HepG2 (cell line): Measurements from ENCODE around the gene CD1D.

Experiments
- REST ChIP-seq, 2 experiments: IDR thresholded peaks; 2 replicates each; pipeline ENCODE4 v1.6.1; 2011 to 2012; ENCODE audit warnings: low read length in 2 of 2, borderline replicate concordance in 1 of 2, low read depth in 1 of 2, mild to moderate bottlenecking in 1 of 2, moderate library complexity in 1 of 2
- SNAPC2 ChIP-seq: sonication (generic); formaldehyde crosslinking; IDR thresholded peaks from 2 replicates; pipeline ENCODE4 v1.8.1; 2022; ENCODE audit warnings: mild to moderate bottlenecking, missing genetic modification reagents
- THAP8 ChIP-seq: sonication (generic); formaldehyde crosslinking; IDR thresholded peaks from 2 replicates; pipeline ENCODE4 v1.5.1; 2020; ENCODE audit warnings: missing genetic modification reagents, mild to moderate bottlenecking, borderline replicate concordance
- ZNF780A ChIP-seq: sonication (generic); formaldehyde crosslinking; IDR thresholded peaks from 2 replicates; pipeline ENCODE4 v1.8.0; 2022; ENCODE audit warnings: mild to moderate bottlenecking, missing genetic modification reagents, moderate library complexity

- no peak for TF ChIP-seq REST (IDR thresholded peaks at IDR 0.05; ENCODE audit: borderline replicate concordance in 1 of 2, low read depth in 1 of 2, low read length in 2 of 2)
- TF ChIP-seq ZNF780A (CRISPR knock-in tag) = no peak
- TF ChIP-seq SNAPC2 (CRISPR knock-in tag) = no peak
- TF ChIP-seq THAP8 = no peak
These were observed 7.9 kb downstream of the CD1D start for GRCh38 chr1:158188611-158189010.
